Activated naive CD4-positive, alpha-beta T cell treated with anti-CD3 and anti-CD28 coated beads, Interleukin-2, amount 50 U/mL, for 24 hours (primary cell): ENCODE results near the gene CYP2B6.
"Not testable (repeated sequence)": the region's sequence is repeated elsewhere in the genome, so short reads cannot be mapped to it uniquely, and the experiment has no call there.

Source experiments
- H3K27ac Mint-ChIP-seq: one replicate; pipeline ENCODE4 v1.8.0; 2021; ENCODE audit warnings: mild to moderate bottlenecking, mixed read lengths
- H3K27me3 Mint-ChIP-seq: one replicate; pipeline ENCODE4 v1.8.0; 2021; ENCODE audit warnings: mixed read lengths
- H3K36me3 Mint-ChIP-seq: one replicate; pipeline ENCODE4 v1.8.0; 2021; ENCODE audit warnings: mixed read lengths
- H3K4me1 Mint-ChIP-seq: one replicate; pipeline ENCODE4 v1.8.0; 2021; ENCODE audit warnings: mixed read lengths
- H3K4me3 Mint-ChIP-seq: one replicate; pipeline ENCODE4 v1.8.0; 2021; ENCODE audit warnings: mild to moderate bottlenecking, mixed read lengths
- H3K9me3 Mint-ChIP-seq: one replicate; pipeline ENCODE4 v1.8.0; 2021; ENCODE audit warnings: mixed read lengths

The CYP2B6 gene

GRCh38 chr19:40970396-40971345 lies 20.4 kb upstream of the CYP2B6 start:
- not testable (repeated sequence) for H3K36me3 Mint-ChIP-seq
- H3K27ac Mint-ChIP-seq: peak overlapping the region; percentile 13
- H3K4me1 Mint-ChIP-seq: peaks cover 43% of the 10 kb centered on the region

GRCh38 chr19:40974633-40975037 lies 16.4 kb upstream of the CYP2B6 start:
- no peaks in the 10 kb centered on the region for H3K36me3 Mint-ChIP-seq
- no peak overlapping the region for H3K27ac Mint-ChIP-seq
- H3K4me3 Mint-ChIP-seq: no peak overlapping the region
- H3K27me3 Mint-ChIP-seq: no peaks in the 10 kb centered on the region
- no peaks in the 10 kb centered on the region for H3K9me3 Mint-ChIP-seq
- H3K4me1 Mint-ChIP-seq: peaks cover 27% of the 10 kb centered on the region

More at GRCh38 chr19:40970396-40971345, 20.4 kb upstream of the CYP2B6 start:
- H3K9me3 Mint-ChIP-seq, H3K27me3 Mint-ChIP-seq: not testable (repeated sequence)
- H3K4me3 Mint-ChIP-seq: peak overlapping the region; percentile 49

- Mint-ChIP-seq H3K9me3 (no peaks in the 10 kb centered on the region), H3K4me1 (peaks cover 12% of the 10 kb centered on the region), H3K4me3 (no peak overlapping the region), H3K27me3 (no peaks in the 10 kb centered on the region), H3K27ac (no peak overlapping the region), H3K36me3 (no peaks in the 10 kb centered on the region)
Observed at GRCh38 chr19:40976134-40976533, 14.9 kb upstream of the CYP2B6 start.

- peak overlapping the region; percentile 47 for H3K27ac Mint-ChIP-seq
- H3K36me3 Mint-ChIP-seq: no peaks in the 10 kb centered on the region
- no peak overlapping the region for H3K4me3 Mint-ChIP-seq
- no peaks in the 10 kb centered on the region for H3K27me3 Mint-ChIP-seq
- H3K9me3 Mint-ChIP-seq: no peaks in the 10 kb centered on the region
- peaks cover 11% of the 10 kb centered on the region for H3K4me1 Mint-ChIP-seq
Observed at GRCh38 chr19:40976724-40977123, 14.4 kb upstream of the CYP2B6 start.

- H3K4me1 Mint-ChIP-seq, H3K27me3 Mint-ChIP-seq, H3K27ac Mint-ChIP-seq, H3K36me3 Mint-ChIP-seq, H3K4me3 Mint-ChIP-seq, H3K9me3 Mint-ChIP-seq: not testable (repeated sequence)
Observed at GRCh38 chr19:40979759-40980158, 11.3 kb upstream of the CYP2B6 start.

GRCh38 chr19:40980743-40981442 lies 10.2 kb upstream of the CYP2B6 start:
- H3K36me3 Mint-ChIP-seq, H3K27me3 Mint-ChIP-seq, H3K4me3 Mint-ChIP-seq, H3K4me1 Mint-ChIP-seq, H3K27ac Mint-ChIP-seq, H3K9me3 Mint-ChIP-seq: not testable (repeated sequence)

- Mint-ChIP-seq H3K4me3 (no peak overlapping the region), H3K27ac (no peak overlapping the region), H3K9me3 (no peaks in the 10 kb centered on the region), H3K36me3 (no peaks in the 10 kb centered on the region), H3K4me1 (peaks cover 5% of the 10 kb centered on the region), H3K27me3 (no peaks in the 10 kb centered on the region)
Observed at GRCh38 chr19:40981591-40981990, 9.5 kb upstream of the CYP2B6 start.

- peaks cover 5% of the 10 kb centered on the region for H3K4me1 Mint-ChIP-seq
- no peaks in the 10 kb centered on the region for H3K27me3 Mint-ChIP-seq
- no peaks in the 10 kb centered on the region for H3K9me3 Mint-ChIP-seq
- no peaks in the 10 kb centered on the region for H3K36me3 Mint-ChIP-seq
- no peak overlapping the region for H3K27ac Mint-ChIP-seq
- no peak overlapping the region for H3K4me3 Mint-ChIP-seq
Observed at GRCh38 chr19:40982594-40983101, 8.4 kb upstream of the CYP2B6 start.

- peaks cover 1% of the 10 kb centered on the region for H3K27me3 Mint-ChIP-seq
- no peaks in the 10 kb centered on the region for H3K36me3 Mint-ChIP-seq
- H3K4me3 Mint-ChIP-seq: no peak overlapping the region
- H3K27ac Mint-ChIP-seq: no peak overlapping the region
- no peaks in the 10 kb centered on the region for H3K4me1 Mint-ChIP-seq
- H3K9me3 Mint-ChIP-seq: no peaks in the 10 kb centered on the region
Observed at GRCh38 chr19:40989453-40989852, 1.6 kb upstream of the CYP2B6 start.

GRCh38 chr19:40995355-40995754 lies 4.3 kb downstream of the CYP2B6 start:
- Mint-ChIP-seq H3K4me3 (no peak overlapping the region), H3K9me3 (no peaks in the 10 kb centered on the region), H3K36me3 (no peaks in the 10 kb centered on the region), H3K4me1 (peaks cover 7% of the 10 kb centered on the region), H3K27ac (peak overlapping the region; percentile 1), H3K27me3 (no peaks in the 10 kb centered on the region)

GRCh38 chr19:40999018-40999417 lies 7.9 kb downstream of the CYP2B6 start:
- H3K36me3 Mint-ChIP-seq, H3K9me3 Mint-ChIP-seq, H3K27me3 Mint-ChIP-seq, H3K27ac Mint-ChIP-seq, H3K4me3 Mint-ChIP-seq, H3K4me1 Mint-ChIP-seq: not testable (repeated sequence)

GRCh38 chr19:41000310-41000737 lies 9.2 kb downstream of the CYP2B6 start:
- Mint-ChIP-seq H3K36me3 (no peaks in the 10 kb centered on the region), H3K9me3 (no peaks in the 10 kb centered on the region), H3K4me1 (peaks cover 5% of the 10 kb centered on the region), H3K27ac (no peak overlapping the region), H3K4me3 (no peak overlapping the region), H3K27me3 (peaks cover 3% of the 10 kb centered on the region)

GRCh38 chr19:41001243-41001971 lies 10.3 kb downstream of the CYP2B6 start:
- no peak overlapping the region for H3K4me3 Mint-ChIP-seq
- H3K9me3 Mint-ChIP-seq: no peaks in the 10 kb centered on the region
- H3K4me1 Mint-ChIP-seq: no peaks in the 10 kb centered on the region
- no peak overlapping the region for H3K27ac Mint-ChIP-seq
- H3K36me3 Mint-ChIP-seq: no peaks in the 10 kb centered on the region
- peaks cover 3% of the 10 kb centered on the region for H3K27me3 Mint-ChIP-seq

GRCh38 chr19:41003656-41004055 lies 12.6 kb downstream of the CYP2B6 start:
- not testable (repeated sequence) for H3K9me3 Mint-ChIP-seq, H3K27ac Mint-ChIP-seq, H3K36me3 Mint-ChIP-seq, H3K4me1 Mint-ChIP-seq, H3K4me3 Mint-ChIP-seq, H3K27me3 Mint-ChIP-seq

GRCh38 chr19:41009700-41010235 lies 18.7 kb downstream of the CYP2B6 start:
- Mint-ChIP-seq H3K36me3 (no peaks in the 10 kb centered on the region), H3K27me3 (peaks cover 16% of the 10 kb centered on the region), H3K9me3 (no peaks in the 10 kb centered on the region), H3K4me3 (no peak overlapping the region), H3K27ac (no peak overlapping the region), H3K4me1 (no peaks in the 10 kb centered on the region)
